ENCODE measurements around the gene MRPS10. TPM values are rescaled to one million over a fixed set of nuclear protein-coding genes. Genes with fewer than 3 reads are reported as not detected.
"Not testable (repeated sequence)": the region's sequence is repeated elsewhere in the genome, so short reads cannot be mapped to it uniquely, and the experiment has no call there.

MRPS10 gene
- total RNA-seq, 1 donor from 2014 or later = 32.1 TPM

- Histone ChIP-seq H3K9me3 (ENCODE audit: insufficient read depth, low read depth, low read length) (no peaks in the 10 kb centered on the region), H2AFZ (ENCODE audit: low read depth, low read length) (no peak within 1 kb of the TSS), H3K79me2 (ENCODE audit: insufficient read depth, low read length) (no peaks in the 10 kb centered on the region), H3K27ac (ENCODE audit: low read depth, low read length) (no peak within 1 kb of the TSS), H3K4me2 (ENCODE audit: low read length) (no peak within 1 kb of the TSS), H3K4me3 (ENCODE audit: insufficient read depth, low read depth, low read length) (no peak within 1 kb of the TSS), H3K36me3 (ENCODE audit: insufficient read depth, low read length) (no peaks in the 10 kb centered on the region), H4K20me1 (ENCODE audit: insufficient read depth, low read length) (no peaks in the 10 kb centered on the region), H3K4me1 (ENCODE audit: insufficient read depth, low read length) (peaks cover under 1% of the 10 kb centered on the region), H3K9ac (ENCODE audit: low read length) (no peak within 1 kb of the TSS), H3K27me3 (ENCODE audit: insufficient read depth, low read length) (peaks cover 2% of the 10 kb centered on the region)
- Mint-ChIP-seq H3K36me3 (ENCODE audit: low read depth, unreplicated experiment) (peaks cover 4% of the 10 kb centered on the region), H3K27ac (ENCODE audit: unreplicated experiment) (no peak within 1 kb of the TSS), H3K4me1 (ENCODE audit: low read depth, unreplicated experiment) (peaks cover 2% of the 10 kb centered on the region), H3K4me3 (ENCODE audit: unreplicated experiment) (no peak within 1 kb of the TSS), H3K27me3 (ENCODE audit: low read depth, unreplicated experiment) (peaks cover 20% of the 10 kb centered on the region), H3K9me3 (ENCODE audit: unreplicated experiment) (peaks cover 2% of the 10 kb centered on the region)
- TF ChIP-seq CTCF (IDR thresholded peaks at IDR 0.05; ENCODE audit: insufficient read depth, low read depth, low read length) (no peak), EZH2 (IDR thresholded peaks at IDR 0.05; ENCODE audit: insufficient read depth, low read length) (no peak)
- FAIRE-seq (no peak), DNase-seq (ENCODE audit: low read depth) (no peak)
Observed at GRCh38 chr6:42173101-42173500, 44.6 kb downstream of the MRPS10 start, which contains the start of gene GUCA1A. Gene GUCA1A (plus strand): TSS chr6:42173364. CDS start chr6:42173614, 250 bp downstream.

- Mint-ChIP-seq H3K36me3 (ENCODE audit: low read depth, unreplicated experiment) (peaks cover 4% of the 10 kb centered on the region), H3K9me3 (ENCODE audit: unreplicated experiment) (peaks cover 2% of the 10 kb centered on the region), H3K27me3 (ENCODE audit: low read depth, unreplicated experiment) (peaks cover 18% of the 10 kb centered on the region), H3K4me1 (ENCODE audit: low read depth, unreplicated experiment) (no peaks in the 10 kb centered on the region), H3K4me3 (ENCODE audit: unreplicated experiment) (no peak overlapping the region), H3K27ac (ENCODE audit: unreplicated experiment) (no peak overlapping the region)
- Histone ChIP-seq H3K36me3 (ENCODE audit: insufficient read depth, low read length) (no peaks in the 10 kb centered on the region), H3K27me3 (ENCODE audit: insufficient read depth, low read length) (peaks cover 2% of the 10 kb centered on the region), H2AFZ (ENCODE audit: low read depth, low read length) (no peak overlapping the region), H3K4me2 (ENCODE audit: low read length) (no peak overlapping the region), H3K4me3 (ENCODE audit: insufficient read depth, low read depth, low read length) (no peak overlapping the region), H3K79me2 (ENCODE audit: insufficient read depth, low read length) (no peaks in the 10 kb centered on the region), H3K27ac (ENCODE audit: low read depth, low read length) (no peak overlapping the region), H3K9ac (ENCODE audit: low read length) (no peak overlapping the region), H3K4me1 (ENCODE audit: insufficient read depth, low read length) (no peaks in the 10 kb centered on the region), H4K20me1 (ENCODE audit: insufficient read depth, low read length) (no peaks in the 10 kb centered on the region), H3K9me3 (ENCODE audit: insufficient read depth, low read depth, low read length) (no peaks in the 10 kb centered on the region)
- FAIRE-seq = no peak
- no peak for TF ChIP-seq CTCF (IDR thresholded peaks at IDR 0.05; ENCODE audit: insufficient read depth, low read depth, low read length)
- no peak for TF ChIP-seq EZH2 (IDR thresholded peaks at IDR 0.05; ENCODE audit: insufficient read depth, low read length)
- no peak for DNase-seq (ENCODE audit: low read depth)
Observed at GRCh38 chr6:42171813-42172581, 45.7 kb downstream of the MRPS10 start.

- H3K36me3 ChIP-seq (ENCODE audit: insufficient read depth, low read length); H3K9me3 ChIP-seq (ENCODE audit: insufficient read depth, low read depth, low read length); H3K36me3 Mint-ChIP-seq (ENCODE audit: low read depth, unreplicated experiment); H3K4me2 ChIP-seq (ENCODE audit: low read length); H3K4me3 ChIP-seq (ENCODE audit: insufficient read depth, low read depth, low read length); H3K79me2 ChIP-seq (ENCODE audit: insufficient read depth, low read length); H4K20me1 ChIP-seq (ENCODE audit: insufficient read depth, low read length); H3K4me1 ChIP-seq (ENCODE audit: insufficient read depth, low read length); DNase-seq (ENCODE audit: low read depth); H3K9me3 Mint-ChIP-seq (ENCODE audit: unreplicated experiment); H3K27ac Mint-ChIP-seq (ENCODE audit: unreplicated experiment); H3K27me3 ChIP-seq (ENCODE audit: insufficient read depth, low read length); H3K9ac ChIP-seq (ENCODE audit: low read length); H2AFZ ChIP-seq (ENCODE audit: low read depth, low read length); FAIRE-seq; H3K27ac ChIP-seq (ENCODE audit: low read depth, low read length): not testable (repeated sequence)
- Mint-ChIP-seq H3K27me3 (ENCODE audit: low read depth, unreplicated experiment) (peaks cover 17% of the 10 kb centered on the region), H3K4me1 (ENCODE audit: low read depth, unreplicated experiment) (peaks cover 15% of the 10 kb centered on the region), H3K4me3 (ENCODE audit: unreplicated experiment) (peak overlapping the region; percentile 57)
Observed at GRCh38 chr6:42169780-42170179, 47.9 kb downstream of the MRPS10 start.

Measured in astrocyte (in vitro differentiated cells and primary cell).